SK-N-SH treated with all-trans-retinoic acid at 6 μM for 48 hours (cell line): Measurements from ENCODE around the gene PPP4C.

Source experiments
- ATAC-seq: fragments of 200-7000 bp; cut with Tn5 transposase; 3 replicates; pipeline ENCODE4 v1.9.1; 2020; ENCODE audit warnings: mild to moderate bottlenecking, moderate library complexity
- ARNTL ChIP-seq: fragments of 450-650 bp; formaldehyde crosslinking; IDR thresholded peaks from 2 replicates; pipeline ENCODE4 v1.5.0; 2020; ENCODE audit warnings: low read depth, mild to moderate bottlenecking, moderate library complexity, borderline replicate concordance
- BACH2 ChIP-seq: fragments of 250-450 bp; sonication (Bioruptor Pico); IDR thresholded peaks from 2 replicates; pipeline ENCODE4 v1.9.0; 2021; ENCODE audit warnings: mild to moderate bottlenecking, borderline replicate concordance
- CSDC2 ChIP-seq: fragments of 250-450 bp; sonication (Bioruptor Pico); IDR thresholded peaks from 2 replicates; pipeline ENCODE4 v1.5.0; 2020; ENCODE audit warnings: mild to moderate bottlenecking, moderate library complexity
- GLIS3 ChIP-seq: fragments of 250-450 bp; sonication (Bioruptor Pico); IDR thresholded peaks from 2 replicates; pipeline ENCODE4 v1.5.0; 2020; ENCODE audit warnings: mild to moderate bottlenecking, moderate library complexity
- ISL1 ChIP-seq: fragments of 250-450 bp; sonication (Bioruptor Pico); IDR thresholded peaks from 2 replicates; pipeline ENCODE4 v2.1.2; 2022; ENCODE audit warnings: mild to moderate bottlenecking, moderate library complexity
- OSR1 ChIP-seq: fragments of 250-450 bp; sonication (Bioruptor Pico); IDR thresholded peaks from 2 replicates; pipeline ENCODE4 v1.8.0; 2022; ENCODE audit warnings: moderate library complexity, mild to moderate bottlenecking, inconsistent platforms
- PPARA ChIP-seq: fragments of 250-450 bp; sonication (Bioruptor Pico); IDR thresholded peaks from 2 replicates; pipeline ENCODE4 v1.5.0; 2020; ENCODE audit warnings: mild to moderate bottlenecking, borderline replicate concordance
- RARB ChIP-seq: fragments of 250-450 bp; sonication (Bioruptor Pico); IDR thresholded peaks from 2 replicates; pipeline ENCODE4 v1.8.0; 2021; ENCODE audit warnings: mild to moderate bottlenecking, moderate library complexity
- SNAI2 ChIP-seq: fragments of 250-450 bp; sonication (Bioruptor Pico); IDR thresholded peaks from 2 replicates; pipeline ENCODE4 v1.5.0; 2020; ENCODE audit warnings: mild to moderate bottlenecking, moderate library complexity
- TCF4 ChIP-seq: fragments of 250-450 bp; sonication (Bioruptor Pico); IDR thresholded peaks from 2 replicates; pipeline ENCODE4 v1.8.0; 2021; ENCODE audit warnings: mild to moderate bottlenecking, moderate library complexity, borderline replicate concordance
- TOX ChIP-seq: fragments of 250-450 bp; sonication (Bioruptor Pico); IDR thresholded peaks from 2 replicates; pipeline ENCODE4 v1.8.0; 2021; ENCODE audit warnings: mild to moderate bottlenecking, moderate library complexity, borderline replicate concordance
- ZC3H10 ChIP-seq: fragments of 250-450 bp; sonication (Bioruptor Pico); IDR thresholded peaks from 2 replicates; pipeline ENCODE4 v1.5.1; 2021; ENCODE audit warnings: mild to moderate bottlenecking, moderate library complexity
- ZFP3 ChIP-seq: fragments of 250-450 bp; sonication (Bioruptor Pico); IDR thresholded peaks from 2 replicates; pipeline ENCODE4 v1.5.0; 2020; ENCODE audit warnings: mild to moderate bottlenecking, moderate library complexity
- ZFP30 ChIP-seq: fragments of 450-650 bp; formaldehyde crosslinking; IDR thresholded peaks from 2 replicates; pipeline ENCODE4 v1.5.0; 2022; ENCODE audit warnings: mild to moderate bottlenecking, moderate library complexity
- ZNF565 ChIP-seq: fragments of 450-650 bp; formaldehyde crosslinking; conservative IDR thresholded peaks from 2 replicates; pipeline ENCODE4 v1.5.0; 2020; ENCODE audit warnings: low read depth, mild to moderate bottlenecking, moderate library complexity
- ZNF70 ChIP-seq: fragments of 450-650 bp; formaldehyde crosslinking; IDR thresholded peaks from 2 replicates; pipeline ENCODE4 v1.5.0; 2020; ENCODE audit warnings: mild to moderate bottlenecking, moderate library complexity
- ZNF8 ChIP-seq: fragments of 450-650 bp; formaldehyde crosslinking; IDR thresholded peaks from 2 replicates; pipeline ENCODE4 v1.5.0; 2020; ENCODE audit warnings: mild to moderate bottlenecking, moderate library complexity
- TF ChIP-seq, protein P1 (sequence below): fragments of 250-450 bp; sonication (Bioruptor Pico); IDR thresholded peaks from 2 replicates; pipeline ENCODE4 v1.8.0; 2020; ENCODE audit warnings: mild to moderate bottlenecking, moderate library complexity, borderline replicate concordance
- TF ChIP-seq, protein P2 (sequence below): fragments of 250-450 bp; sonication (Bioruptor Pico); IDR thresholded peaks from 2 replicates; pipeline ENCODE4 v1.5.1; 2020; ENCODE audit warnings: low read depth, mild to moderate bottlenecking, moderate library complexity
- TF ChIP-seq, protein P3 (sequence below): fragments of 250-450 bp; sonication (Bioruptor Pico); IDR thresholded peaks from 2 replicates; pipeline ENCODE4 v1.5.1; 2021; ENCODE audit warnings: mild to moderate bottlenecking, moderate library complexity
- TF ChIP-seq, protein P4 (sequence below): fragments of 250-450 bp; sonication (Bioruptor Pico); IDR thresholded peaks from 2 replicates; pipeline ENCODE4 v1.5.0; 2020; ENCODE audit warnings: mild to moderate bottlenecking, moderate library complexity

The PPP4C gene

DNA sequence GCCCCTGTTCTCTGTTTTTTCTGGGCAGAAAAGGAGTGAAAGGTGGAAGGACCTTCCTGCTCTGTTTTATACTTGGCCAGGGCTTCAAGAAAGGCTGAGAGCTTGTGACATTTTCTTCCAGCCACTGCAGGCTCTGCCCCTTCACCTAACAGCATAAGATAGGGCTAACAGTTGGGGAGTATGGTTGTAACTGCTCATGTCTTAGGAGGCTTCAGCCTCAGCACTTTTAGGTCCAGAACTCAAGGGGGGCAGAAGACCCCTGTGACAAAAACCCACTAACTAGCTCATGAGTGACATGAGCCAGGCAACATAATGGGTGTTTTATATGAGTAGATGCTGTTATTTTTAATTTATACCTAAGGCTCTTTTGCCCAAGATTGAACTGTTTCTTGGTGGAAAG lies 5.3 kb upstream of the PPP4C start:
- no peak for ATAC-seq
- TF ChIP-seq SNAI2 (CRISPR knock-in tag) = no peak
- no peak for TF ChIP-seq GLIS3

DNA sequence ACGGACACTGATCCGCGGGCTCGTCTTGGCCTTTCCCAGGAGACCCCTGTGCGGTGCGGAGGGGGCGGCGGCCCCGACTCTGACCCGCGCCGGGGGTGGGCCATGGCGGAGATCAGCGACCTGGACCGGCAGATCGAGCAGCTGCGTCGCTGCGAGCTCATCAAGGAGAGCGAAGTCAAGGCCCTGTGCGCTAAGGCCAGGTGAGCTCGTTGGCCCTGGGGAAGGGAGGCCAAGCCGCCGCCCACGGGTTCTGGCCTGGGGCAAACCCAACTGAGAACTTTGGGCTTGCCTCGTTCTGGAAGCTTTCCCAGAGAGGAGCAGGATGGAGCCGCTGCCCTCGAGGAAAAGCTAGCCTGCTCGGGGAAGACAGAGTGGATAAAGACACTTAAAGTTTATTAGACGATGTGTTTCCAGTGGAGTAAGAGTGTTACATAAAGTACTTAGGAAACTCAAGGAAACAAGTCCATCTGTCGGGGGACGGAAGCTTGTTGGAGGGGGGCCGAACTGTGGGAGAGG lies 540 bp downstream of the PPP4C start:
- no peak for TF ChIP-seq ARNTL (CRISPR knock-in tag)
- TF ChIP-seq, protein P1, sequence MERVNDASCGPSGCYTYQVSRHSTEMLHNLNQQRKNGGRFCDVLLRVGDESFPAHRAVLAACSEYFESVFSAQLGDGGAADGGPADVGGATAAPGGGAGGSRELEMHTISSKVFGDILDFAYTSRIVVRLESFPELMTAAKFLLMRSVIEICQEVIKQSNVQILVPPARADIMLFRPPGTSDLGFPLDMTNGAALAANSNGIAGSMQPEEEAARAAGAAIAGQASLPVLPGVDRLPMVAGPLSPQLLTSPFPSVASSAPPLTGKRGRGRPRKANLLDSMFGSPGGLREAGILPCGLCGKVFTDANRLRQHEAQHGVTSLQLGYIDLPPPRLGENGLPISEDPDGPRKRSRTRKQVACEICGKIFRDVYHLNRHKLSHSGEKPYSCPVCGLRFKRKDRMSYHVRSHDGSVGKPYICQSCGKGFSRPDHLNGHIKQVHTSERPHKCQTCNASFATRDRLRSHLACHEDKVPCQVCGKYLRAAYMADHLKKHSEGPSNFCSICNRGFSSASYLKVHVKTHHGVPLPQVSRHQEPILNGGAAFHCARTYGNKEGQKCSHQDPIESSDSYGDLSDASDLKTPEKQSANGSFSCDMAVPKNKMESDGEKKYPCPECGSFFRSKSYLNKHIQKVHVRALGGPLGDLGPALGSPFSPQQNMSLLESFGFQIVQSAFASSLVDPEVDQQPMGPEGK (CRISPR knock-in tag) = no peak
- TF ChIP-seq GLIS3 = no peak
- no peak for TF ChIP-seq OSR1 (CRISPR knock-in tag)
- TF ChIP-seq ZFP3 (CRISPR knock-in tag) = no peak
- TF ChIP-seq, protein P2, sequence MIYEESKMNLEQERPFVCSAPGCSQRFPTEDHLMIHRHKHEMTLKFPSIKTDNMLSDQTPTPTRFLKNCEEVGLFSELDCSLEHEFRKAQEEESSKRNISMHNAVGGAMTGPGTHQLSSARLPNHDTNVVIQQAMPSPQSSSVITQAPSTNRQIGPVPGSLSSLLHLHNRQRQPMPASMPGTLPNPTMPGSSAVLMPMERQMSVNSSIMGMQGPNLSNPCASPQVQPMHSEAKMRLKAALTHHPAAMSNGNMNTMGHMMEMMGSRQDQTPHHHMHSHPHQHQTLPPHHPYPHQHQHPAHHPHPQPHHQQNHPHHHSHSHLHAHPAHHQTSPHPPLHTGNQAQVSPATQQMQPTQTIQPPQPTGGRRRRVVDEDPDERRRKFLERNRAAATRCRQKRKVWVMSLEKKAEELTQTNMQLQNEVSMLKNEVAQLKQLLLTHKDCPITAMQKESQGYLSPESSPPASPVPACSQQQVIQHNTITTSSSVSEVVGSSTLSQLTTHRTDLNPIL (CRISPR knock-in tag) = no peak
- TF ChIP-seq SNAI2 (CRISPR knock-in tag) = no peak
- no peak for TF ChIP-seq TOX (CRISPR knock-in tag)
- TF ChIP-seq ZNF70 = no peak
- no peak for TF ChIP-seq TCF4
- TF ChIP-seq BACH2 (CRISPR knock-in tag) = no peak
- TF ChIP-seq CSDC2 (CRISPR knock-in tag) = no peak
- TF ChIP-seq ZC3H10 = no peak
- TF ChIP-seq ZNF8 (CRISPR knock-in tag) = no peak
- no peak for TF ChIP-seq PPARA (CRISPR knock-in tag)
- TF ChIP-seq, protein P3, sequence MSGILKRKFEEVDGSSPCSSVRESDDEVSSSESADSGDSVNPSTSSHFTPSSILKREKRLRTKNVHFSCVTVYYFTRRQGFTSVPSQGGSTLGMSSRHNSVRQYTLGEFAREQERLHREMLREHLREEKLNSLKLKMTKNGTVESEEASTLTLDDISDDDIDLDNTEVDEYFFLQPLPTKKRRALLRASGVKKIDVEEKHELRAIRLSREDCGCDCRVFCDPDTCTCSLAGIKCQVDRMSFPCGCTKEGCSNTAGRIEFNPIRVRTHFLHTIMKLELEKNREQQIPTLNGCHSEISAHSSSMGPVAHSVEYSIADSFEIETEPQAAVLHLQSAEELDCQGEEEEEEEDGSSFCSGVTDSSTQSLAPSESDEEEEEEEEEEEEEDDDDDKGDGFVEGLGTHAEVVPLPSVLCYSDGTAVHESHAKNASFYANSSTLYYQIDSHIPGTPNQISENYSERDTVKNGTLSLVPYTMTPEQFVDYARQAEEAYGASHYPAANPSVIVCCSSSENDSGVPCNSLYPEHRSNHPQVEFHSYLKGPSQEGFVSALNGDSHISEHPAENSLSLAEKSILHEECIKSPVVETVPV (CRISPR knock-in tag) = no peak
- TF ChIP-seq ZFP30 (CRISPR knock-in tag) = no peak
- ATAC-seq = peak; percentile 20

DNA sequence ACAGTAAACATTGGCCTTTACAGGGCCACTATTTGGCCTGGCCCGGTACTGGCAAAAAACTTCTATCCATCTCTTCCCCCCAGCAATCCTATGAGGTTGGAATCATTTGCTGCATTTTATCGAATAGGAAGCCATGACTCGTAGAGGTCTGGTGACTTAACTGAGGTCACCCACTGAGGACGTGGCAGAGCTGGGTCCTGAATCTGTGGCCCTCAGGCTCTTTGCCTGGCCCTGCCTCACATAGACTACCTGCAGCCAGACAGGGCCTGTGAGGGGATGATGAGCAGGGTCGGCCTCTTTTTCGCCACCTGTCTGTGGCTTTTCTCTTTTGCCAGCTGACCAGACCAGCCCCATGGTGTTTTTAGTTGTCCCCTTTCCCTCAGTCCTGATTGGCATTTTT lies 1.9 kb downstream of the PPP4C start:
- no peak for ATAC-seq
- TF ChIP-seq ZNF8 (CRISPR knock-in tag) = no peak
- TF ChIP-seq ISL1 (CRISPR knock-in tag) = no peak
- TF ChIP-seq RARB = no peak
- TF ChIP-seq BACH2 (CRISPR knock-in tag) = no peak
- TF ChIP-seq, protein P1 (CRISPR knock-in tag) = no peak
- no peak for TF ChIP-seq ZFP3 (CRISPR knock-in tag)

DNA sequence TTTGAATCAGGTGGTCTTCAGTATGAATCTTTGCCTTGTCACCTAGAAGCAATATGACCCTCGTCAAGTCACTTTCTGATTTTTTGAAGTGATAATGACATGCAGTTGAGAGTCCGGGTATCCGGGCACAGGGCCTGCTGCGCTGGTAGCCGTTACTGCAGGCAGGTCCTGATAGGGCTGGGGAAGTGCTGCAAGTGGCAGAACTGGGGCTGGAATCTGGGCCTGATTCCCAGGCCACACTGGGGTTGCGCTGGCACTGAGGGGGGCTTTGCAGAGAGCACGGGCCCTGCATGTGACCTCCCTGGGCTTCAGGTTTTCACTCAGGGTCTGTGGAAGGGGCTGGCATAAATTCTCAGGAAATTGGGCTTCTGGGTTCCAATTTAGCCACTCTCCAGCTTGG lies 3.0 kb downstream of the PPP4C start:
- ATAC-seq = no peak
- TF ChIP-seq RARB (no peak), TOX (CRISPR knock-in tag) (no peak), ISL1 (CRISPR knock-in tag) (no peak), CSDC2 (CRISPR knock-in tag) (no peak), OSR1 (CRISPR knock-in tag) (no peak), GLIS3 (no peak), ZNF70 (no peak), ARNTL (CRISPR knock-in tag) (no peak), ZFP3 (CRISPR knock-in tag) (no peak), ZNF565 (CRISPR knock-in tag) (no peak)
- TF ChIP-seq, protein P3 (CRISPR knock-in tag) = no peak
- TF ChIP-seq, protein P4, sequence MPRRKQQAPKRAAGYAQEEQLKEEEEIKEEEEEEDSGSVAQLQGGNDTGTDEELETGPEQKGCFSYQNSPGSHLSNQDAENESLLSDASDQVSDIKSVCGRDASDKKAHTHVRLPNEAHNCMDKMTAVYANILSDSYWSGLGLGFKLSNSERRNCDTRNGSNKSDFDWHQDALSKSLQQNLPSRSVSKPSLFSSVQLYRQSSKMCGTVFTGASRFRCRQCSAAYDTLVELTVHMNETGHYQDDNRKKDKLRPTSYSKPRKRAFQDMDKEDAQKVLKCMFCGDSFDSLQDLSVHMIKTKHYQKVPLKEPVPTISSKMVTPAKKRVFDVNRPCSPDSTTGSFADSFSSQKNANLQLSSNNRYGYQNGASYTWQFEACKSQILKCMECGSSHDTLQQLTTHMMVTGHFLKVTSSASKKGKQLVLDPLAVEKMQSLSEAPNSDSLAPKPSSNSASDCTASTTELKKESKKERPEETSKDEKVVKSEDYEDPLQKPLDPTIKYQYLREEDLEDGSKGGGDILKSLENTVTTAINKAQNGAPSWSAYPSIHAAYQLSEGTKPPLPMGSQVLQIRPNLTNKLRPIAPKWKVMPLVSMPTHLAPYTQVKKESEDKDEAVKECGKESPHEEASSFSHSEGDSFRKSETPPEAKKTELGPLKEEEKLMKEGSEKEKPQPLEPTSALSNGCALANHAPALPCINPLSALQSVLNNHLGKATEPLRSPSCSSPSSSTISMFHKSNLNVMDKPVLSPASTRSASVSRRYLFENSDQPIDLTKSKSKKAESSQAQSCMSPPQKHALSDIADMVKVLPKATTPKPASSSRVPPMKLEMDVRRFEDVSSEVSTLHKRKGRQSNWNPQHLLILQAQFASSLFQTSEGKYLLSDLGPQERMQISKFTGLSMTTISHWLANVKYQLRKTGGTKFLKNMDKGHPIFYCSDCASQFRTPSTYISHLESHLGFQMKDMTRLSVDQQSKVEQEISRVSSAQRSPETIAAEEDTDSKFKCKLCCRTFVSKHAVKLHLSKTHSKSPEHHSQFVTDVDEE = no peak
- TF ChIP-seq, all 23 proteins: peak for 0
